Tibial nerve (tissue), 4 donors: ENCODE measurements around the gene C14orf180.

Experiments used
- EP300 ChIP-seq, 2 donors: sonication (generic); formaldehyde crosslinking; IDR thresholded peaks; one replicate each; pipeline ENCODE4 v1.6.1; 2017; ENCODE audit warnings: antibody characterized with exemption in 2 of 2, mild to moderate bottlenecking in 1 of 2
- POLR2A ChIP-seq, 2 donors: fragments of 450-650 bp; IDR thresholded peaks; one replicate each; pipeline ENCODE4 v1.6.1; 2017; ENCODE audit warnings: antibody characterized with exemption in 2 of 2, mild to moderate bottlenecking in 2 of 2, moderate library complexity in 2 of 2
- TF ChIP-seq, protein P1 (sequence below), 5 experiments: fragments of 200-600 bp in 3 of 5; fragments of 450-650 bp in 2 of 5; sonication (generic) in 3 of 5; IDR thresholded peaks; one replicate each; pipeline ENCODE4 v1.5.1; 2016 to 2019; ENCODE audit warnings: antibody characterized with exemption in 5 of 5, mild to moderate bottlenecking in 3 of 5, moderate library complexity in 2 of 5

DNA sequence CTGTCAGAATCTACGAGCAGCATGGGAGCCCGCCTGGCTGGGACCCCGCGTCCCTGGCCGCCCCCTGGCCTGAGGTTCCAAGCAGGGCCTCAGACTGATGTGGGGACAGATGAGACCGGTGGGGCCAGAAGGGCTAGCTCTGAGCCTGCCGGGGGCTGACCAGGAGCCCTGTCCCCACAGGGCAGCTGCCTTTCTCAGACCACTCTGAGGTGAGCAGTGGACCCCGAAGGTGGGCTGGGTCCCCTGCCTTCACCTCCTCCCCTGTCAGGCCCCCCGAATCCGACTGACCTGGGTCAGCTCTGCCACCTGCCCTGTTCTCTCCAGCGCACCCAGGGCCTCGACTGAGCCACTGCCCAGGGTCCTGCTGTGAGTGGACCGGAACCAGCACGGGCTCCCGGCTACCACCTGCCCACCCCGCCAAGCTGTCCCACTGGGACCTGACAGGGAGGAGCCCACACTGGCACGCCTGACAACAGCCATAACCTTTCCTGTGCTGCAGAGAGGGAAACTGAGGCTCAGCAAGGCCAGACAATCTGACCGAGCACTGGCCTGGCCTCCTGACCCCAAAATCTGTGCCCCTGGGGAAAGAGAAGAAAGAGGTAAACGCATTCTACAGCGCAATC lies 54.7 kb downstream of the C14orf180 start:
- TF ChIP-seq, protein P1, sequence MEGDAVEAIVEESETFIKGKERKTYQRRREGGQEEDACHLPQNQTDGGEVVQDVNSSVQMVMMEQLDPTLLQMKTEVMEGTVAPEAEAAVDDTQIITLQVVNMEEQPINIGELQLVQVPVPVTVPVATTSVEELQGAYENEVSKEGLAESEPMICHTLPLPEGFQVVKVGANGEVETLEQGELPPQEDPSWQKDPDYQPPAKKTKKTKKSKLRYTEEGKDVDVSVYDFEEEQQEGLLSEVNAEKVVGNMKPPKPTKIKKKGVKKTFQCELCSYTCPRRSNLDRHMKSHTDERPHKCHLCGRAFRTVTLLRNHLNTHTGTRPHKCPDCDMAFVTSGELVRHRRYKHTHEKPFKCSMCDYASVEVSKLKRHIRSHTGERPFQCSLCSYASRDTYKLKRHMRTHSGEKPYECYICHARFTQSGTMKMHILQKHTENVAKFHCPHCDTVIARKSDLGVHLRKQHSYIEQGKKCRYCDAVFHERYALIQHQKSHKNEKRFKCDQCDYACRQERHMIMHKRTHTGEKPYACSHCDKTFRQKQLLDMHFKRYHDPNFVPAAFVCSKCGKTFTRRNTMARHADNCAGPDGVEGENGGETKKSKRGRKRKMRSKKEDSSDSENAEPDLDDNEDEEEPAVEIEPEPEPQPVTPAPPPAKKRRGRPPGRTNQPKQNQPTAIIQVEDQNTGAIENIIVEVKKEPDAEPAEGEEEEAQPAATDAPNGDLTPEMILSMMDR (IDR thresholded peaks at IDR 0.05) = no peak
- no peak for TF ChIP-seq POLR2A (IDR thresholded peaks at IDR 0.05)
- no peak for TF ChIP-seq EP300 (IDR thresholded peaks at IDR 0.05)
